ENCODE measurements around the gene RNF217.

RNF217 gene

GRCh38 chr6:125099211-125100073, 137.2 kb downstream of the RNF217 start:
- DNase-seq (ENCODE audit: low read depth in 2 of 2): no peak

GRCh38 chr6:125100074-125100652, 137.9 kb downstream of the RNF217 start:
- no peak for DNase-seq (ENCODE audit: low read depth in 2 of 2)

DNA sequence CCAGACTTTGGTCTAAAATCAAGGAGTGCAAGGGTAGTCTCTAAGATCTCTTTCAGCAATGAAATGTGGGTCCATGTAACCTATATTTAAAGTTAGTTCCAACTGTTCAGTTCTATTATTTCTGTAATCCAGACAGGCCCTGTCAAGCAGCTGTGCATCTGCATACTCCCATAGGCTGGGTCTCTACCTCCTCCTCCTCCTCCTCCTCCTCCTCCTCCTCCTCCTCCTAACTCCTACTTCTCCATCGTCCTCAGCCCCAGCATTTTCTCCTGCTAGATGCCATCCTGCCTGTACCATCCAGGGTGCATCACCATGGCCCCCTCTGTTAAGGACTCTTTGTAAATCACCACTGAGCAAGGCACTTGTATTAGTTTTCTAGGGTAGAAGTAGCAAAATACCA, 138.9 kb downstream of the RNF217 start:
- no peak for DNase-seq (ENCODE audit: low read depth in 2 of 2)

DNA sequence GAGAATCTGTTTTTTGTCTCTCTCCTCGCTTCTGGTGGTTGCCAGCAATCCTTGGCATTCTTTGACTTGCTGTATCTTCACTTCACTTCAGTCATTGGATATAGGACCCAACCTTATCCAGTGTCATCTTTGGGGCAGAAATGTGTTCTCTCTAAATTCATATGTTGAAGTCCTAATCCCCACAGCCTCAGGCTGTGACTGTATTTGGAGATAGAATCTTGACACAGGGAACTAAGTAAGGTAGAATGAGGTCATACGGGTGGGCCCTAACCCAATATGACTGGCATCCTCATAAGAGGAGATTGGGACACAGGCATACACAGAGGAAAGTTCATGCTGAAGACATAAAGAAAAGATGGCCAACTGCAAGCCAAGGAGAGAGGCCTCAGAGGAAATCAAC, 139.4 kb downstream of the RNF217 start:
- DNase-seq (ENCODE audit: low read depth in 2 of 2): no peak

DNA sequence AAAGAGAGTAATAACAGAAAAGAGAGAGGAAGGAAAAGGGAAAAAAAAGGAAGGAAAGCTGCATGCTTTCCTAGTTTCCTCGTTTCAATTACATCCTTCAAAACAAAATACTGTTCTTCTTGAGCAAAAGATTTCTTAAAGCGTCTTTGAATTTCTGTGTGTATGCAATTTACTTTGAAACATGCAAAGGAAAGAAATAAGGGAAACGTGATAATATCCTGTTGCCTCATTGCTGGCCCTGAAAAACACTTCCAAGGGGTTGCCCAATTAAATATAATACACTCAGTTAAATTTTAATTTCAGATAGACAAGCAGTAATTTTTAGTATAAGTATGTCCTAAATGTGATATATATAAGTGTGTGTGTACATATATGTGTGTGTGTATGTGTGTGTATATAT, 140.2 kb downstream of the RNF217 start:
- DNase-seq (ENCODE audit: low read depth in 2 of 2): no peak

GRCh38 chr6:125102891-125103290, 140.7 kb downstream of the RNF217 start:
- no peak for DNase-seq (ENCODE audit: low read depth in 2 of 2)

GRCh38 chr6:125104425-125104824, 142.2 kb downstream of the RNF217 start:
- no peak for DNase-seq (ENCODE audit: low read depth in 2 of 2)

- DNase-seq (ENCODE audit: low read depth in 2 of 2): no peak
These were observed 144.8 kb downstream of the RNF217 start for GRCh38 chr6:125107048-125107447.

GRCh38 chr6:125107896-125108295, 145.7 kb downstream of the RNF217 start:
- DNase-seq (ENCODE audit: low read depth in 2 of 2): no peak

DNA sequence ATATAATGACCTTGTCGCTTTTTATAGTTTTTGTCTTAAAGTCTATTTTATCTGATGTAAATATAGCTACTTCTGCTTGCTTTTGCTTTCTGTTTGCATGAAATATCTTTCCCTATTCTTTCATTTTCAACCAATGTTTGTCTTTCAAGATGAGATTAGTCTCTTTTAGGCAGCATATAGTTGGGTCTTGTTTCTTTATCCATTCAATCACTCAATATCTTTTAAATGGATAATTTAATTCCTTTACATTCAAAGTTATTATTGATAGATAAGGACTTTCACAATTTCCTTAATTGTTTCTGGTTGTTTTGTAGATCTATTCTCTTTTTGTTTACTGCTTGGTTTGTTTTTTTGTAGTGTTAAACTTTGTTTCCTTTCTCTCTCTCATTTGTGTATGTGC, 147.8 kb downstream of the RNF217 start:
- DNase-seq (ENCODE audit: low read depth in 2 of 2): no peak

DNA sequence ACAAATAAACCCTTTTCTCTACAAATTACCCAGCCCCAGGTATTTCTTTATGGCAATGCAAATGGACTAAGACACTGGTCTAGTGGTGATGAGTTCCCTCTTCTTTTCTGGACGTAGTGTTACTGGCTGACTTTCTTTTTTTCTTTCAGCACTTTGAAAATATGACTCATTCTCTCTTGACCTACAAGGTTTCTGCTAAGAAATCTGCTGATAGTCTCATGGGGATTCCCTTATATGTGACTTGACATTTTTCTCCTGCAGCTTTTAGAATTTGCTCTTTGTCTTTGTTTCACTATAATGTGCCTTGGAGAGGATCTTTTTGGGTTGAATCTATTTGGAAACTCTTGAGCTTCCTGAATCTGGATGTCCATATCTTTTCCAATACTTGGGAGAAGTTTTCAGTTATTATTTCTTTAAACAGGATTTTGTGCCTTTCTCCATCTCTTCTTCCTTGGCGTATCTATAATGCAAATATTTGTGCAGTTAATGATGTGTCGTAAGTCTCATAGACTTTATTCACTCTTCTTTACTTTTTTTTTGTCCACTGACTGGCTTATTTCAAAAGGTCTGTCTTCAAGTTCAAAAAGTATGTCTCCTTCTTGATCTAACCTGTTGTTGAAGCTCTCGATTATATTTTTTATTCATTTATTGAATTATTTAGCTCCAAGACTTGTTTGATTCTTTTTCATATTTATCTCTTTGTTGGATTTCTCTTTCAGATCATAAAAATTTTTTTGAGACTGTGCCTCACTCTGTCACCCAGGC, 149.2 kb downstream of the RNF217 start:
- no peak for DNase-seq (ENCODE audit: low read depth in 2 of 2)

- DNase-seq (ENCODE audit: low read depth in 2 of 2): no peak
These were observed 150.7 kb downstream of the RNF217 start for GRCh38 chr6:125112934-125113333.

- peak in 1 of 2 donors; percentile 17 for DNase-seq (ENCODE audit: low read depth in 2 of 2)
These were observed 152.1 kb downstream of the RNF217 start for GRCh38 chr6:125114248-125114858.

DNA sequence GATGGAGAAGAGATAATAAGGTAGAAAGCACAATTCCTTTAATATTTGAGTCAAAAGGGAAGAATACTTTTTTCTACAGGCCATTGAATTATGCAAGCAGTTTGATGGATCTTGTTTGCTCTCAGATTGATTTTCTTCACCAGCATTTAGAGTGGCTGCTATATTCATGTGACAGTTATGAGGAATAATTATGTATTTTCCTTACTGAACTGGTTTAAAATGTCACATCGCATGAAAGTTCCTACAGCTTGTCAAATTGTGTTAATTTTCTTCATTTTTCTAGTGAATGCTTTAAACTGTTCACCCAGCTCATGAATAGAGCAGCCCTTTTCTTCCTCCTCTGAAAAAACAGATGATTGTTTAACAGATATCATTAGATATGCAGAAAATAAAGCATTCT, 153.9 kb downstream of the RNF217 start:
- no peak for DNase-seq (ENCODE audit: low read depth in 2 of 2)

GRCh38 chr6:125116710-125117109, 154.5 kb downstream of the RNF217 start:
- no peak for DNase-seq (ENCODE audit: low read depth in 2 of 2)

DNA sequence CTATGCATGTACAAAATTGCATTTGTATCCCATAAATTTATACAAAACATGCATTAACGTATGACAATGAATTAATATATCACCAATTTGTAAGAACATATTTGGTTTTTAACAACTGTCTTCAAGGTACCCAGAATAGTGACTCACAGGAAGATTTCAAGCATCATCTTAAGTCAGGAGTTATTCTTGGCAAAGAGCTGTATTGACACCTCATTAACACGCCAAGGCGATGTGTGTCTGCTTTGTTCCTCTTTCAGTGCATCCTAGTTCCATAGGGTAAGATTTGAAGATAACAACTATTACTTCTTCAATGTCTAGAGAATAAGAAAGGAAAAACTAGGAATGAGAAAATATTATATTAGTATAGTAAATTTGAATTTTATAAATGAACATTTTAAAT, 155.6 kb downstream of the RNF217 start:
- no peak for DNase-seq (ENCODE audit: low read depth in 2 of 2)

DNA sequence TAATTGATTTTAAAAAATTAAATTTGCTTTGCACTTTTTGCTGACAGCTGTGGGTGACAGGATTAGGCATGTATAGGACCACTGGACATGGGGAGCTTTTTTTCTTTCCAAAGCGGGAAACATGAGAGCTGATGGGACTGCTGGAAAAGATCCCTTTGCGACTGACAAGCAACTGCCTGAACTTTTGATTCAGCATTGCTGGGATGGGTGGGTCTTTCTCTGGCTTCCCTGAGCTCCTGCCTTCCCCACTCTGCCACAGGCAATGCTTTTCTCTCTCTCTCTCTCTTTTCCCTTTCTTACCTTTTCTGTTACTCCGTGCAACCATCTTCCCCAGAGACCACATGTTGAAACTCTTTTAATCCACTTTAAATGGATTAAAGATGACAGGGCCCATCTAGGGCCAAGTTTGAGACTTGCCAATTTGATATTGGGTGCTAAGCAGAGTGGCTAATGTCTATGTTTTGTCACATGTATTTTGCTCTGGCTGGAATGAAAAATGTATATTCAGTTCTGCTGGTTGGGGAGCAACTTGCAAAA, 157.9 kb downstream of the RNF217 start:
- DNase-seq (ENCODE audit: low read depth in 2 of 2): no peak

GRCh38 chr6:125121894-125122293, 159.7 kb downstream of the RNF217 start:
- no peak for DNase-seq (ENCODE audit: low read depth in 2 of 2)

GRCh38 chr6:125123051-125123450, 160.8 kb downstream of the RNF217 start:
- DNase-seq (ENCODE audit: low read depth in 2 of 2): no peak

- DNase-seq (ENCODE audit: low read depth in 2 of 2): no peak
These were observed 161.3 kb downstream of the RNF217 start for GRCh38 chr6:125123468-125124048.

DNA sequence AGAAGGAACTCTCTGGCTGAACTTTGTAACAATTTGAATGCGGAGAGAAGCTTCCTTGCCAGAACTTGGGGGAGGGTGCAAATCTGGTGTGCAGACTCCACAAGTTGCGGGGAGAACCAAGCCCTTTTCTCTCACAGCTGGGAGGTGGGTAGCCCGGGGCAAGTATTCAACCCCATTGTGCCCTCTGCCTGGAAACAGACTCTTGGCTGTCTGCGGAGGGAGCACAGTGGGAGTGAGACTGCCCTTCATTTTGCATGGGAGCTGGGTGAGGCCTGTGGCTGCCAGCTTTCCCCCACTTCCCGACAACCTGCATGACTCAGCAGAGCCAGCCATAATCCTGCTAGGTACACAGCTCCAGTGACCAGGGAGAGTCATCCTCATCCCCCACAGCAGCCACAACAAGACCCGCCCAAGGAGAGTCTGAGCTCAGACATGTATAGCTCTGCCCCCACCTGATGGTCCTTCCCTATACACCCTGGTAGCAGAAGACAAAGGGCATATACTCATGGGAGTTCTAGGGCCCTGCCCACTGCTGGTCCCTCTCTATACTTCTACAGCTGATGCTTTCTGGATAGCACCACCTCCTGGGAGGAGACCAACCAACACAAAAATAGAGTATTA, 161.9 kb downstream of the RNF217 start:
- no peak for DNase-seq (ENCODE audit: low read depth in 2 of 2)

Data from stimulated activated CD8-positive, alpha-beta memory T cell treated with anti-CD3 and anti-CD28 coated beads, Interleukin-7, amount 100 ng/mL, for 1 hour (primary cell).